Muscle layer of duodenum (tissue), 2 donors: ENCODE measurements around the gene HACE1.
"Not testable (repeated sequence)": the region's sequence is repeated elsewhere in the genome, so short reads cannot be mapped to it uniquely, and the experiment has no call there.

Experiments
- H3K27ac ChIP-seq: one replicate; pipeline ENCODE4 v1.7.0; 2013; ENCODE audit warnings: mild to moderate bottlenecking, low read length
- H3K27me3 ChIP-seq: one replicate; pipeline ENCODE4 v1.7.0; 2013; ENCODE audit warnings: low read depth, mild to moderate bottlenecking, control low read depth, low read length
- H3K36me3 ChIP-seq, 2 donors: one replicate each; pipeline ENCODE4 v1.7.0; 2013; ENCODE audit warnings: low read length in 2 of 2, control low read depth in 1 of 2, mild to moderate bottlenecking in 1 of 2; ENCODE audit not compliant: insufficient read depth in 2 of 2, control insufficient read depth in 1 of 2
- H3K4me1 ChIP-seq, 2 donors: one replicate each; pipeline ENCODE4 v1.7.0; 2013; ENCODE audit warnings: low read length in 2 of 2, mild to moderate bottlenecking in 2 of 2, control low read depth in 1 of 2, moderate library complexity in 1 of 2; ENCODE audit not compliant: insufficient read depth in 2 of 2, control insufficient read depth in 1 of 2
- H3K4me3 ChIP-seq, 2 donors: one replicate each; pipeline ENCODE4 v1.7.0; 2013; ENCODE audit warnings: low read length in 2 of 2, low read depth in 1 of 2, mild to moderate bottlenecking in 1 of 2
- H3K9me3 ChIP-seq, 2 donors: one replicate each; pipeline ENCODE4 v1.7.0; 2013; ENCODE audit warnings: low read length in 2 of 2, control low read depth in 1 of 2, mild to moderate bottlenecking in 1 of 2; ENCODE audit not compliant: control insufficient read depth in 1 of 2
- donor health status: healthy.

HACE1 gene

GRCh38 chr6:104862456-104862855 lies 2.7 kb upstream of the HACE1 start:
- H3K36me3 ChIP-seq: no peaks in the 10 kb centered on the region
- no peak overlapping the region for H3K27ac ChIP-seq
- no peak overlapping the region for H3K4me3 ChIP-seq
- H3K9me3 ChIP-seq: no peaks in the 10 kb centered on the region
- peaks cover 4 to 7% of the 10 kb centered on the region in 2 donors for H3K4me1 ChIP-seq
- no peaks in the 10 kb centered on the region for H3K27me3 ChIP-seq

DNA sequence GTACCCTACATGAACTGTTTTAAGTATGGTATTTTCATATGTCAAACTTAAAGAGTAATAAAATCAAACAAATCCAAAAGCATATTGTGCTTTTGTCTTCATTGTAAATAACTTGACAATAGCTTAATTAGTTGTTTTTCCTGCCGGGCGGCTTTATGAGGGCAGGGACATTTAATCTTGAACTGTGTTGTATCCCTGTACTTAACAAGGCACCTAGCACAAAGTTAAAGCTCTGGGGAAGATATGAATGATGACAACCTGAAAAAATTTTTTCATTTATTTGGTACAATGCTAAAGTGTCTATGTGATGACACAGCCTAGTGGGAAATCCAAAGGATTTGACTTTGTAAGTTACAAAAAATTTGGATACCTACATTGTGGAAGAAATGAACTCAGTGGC lies 502 bp upstream of the HACE1 start:
- no peaks in the 10 kb centered on the region for H3K27me3 ChIP-seq
- H3K4me3 ChIP-seq: peak overlapping the region; percentile 84 to 96
- H3K9me3 ChIP-seq: no peaks in the 10 kb centered on the region
- peaks cover 4 to 7% of the 10 kb centered on the region in 2 donors for H3K4me1 ChIP-seq
- H3K36me3 ChIP-seq: no peaks in the 10 kb centered on the region
- H3K27ac ChIP-seq: no peak overlapping the region

DNA sequence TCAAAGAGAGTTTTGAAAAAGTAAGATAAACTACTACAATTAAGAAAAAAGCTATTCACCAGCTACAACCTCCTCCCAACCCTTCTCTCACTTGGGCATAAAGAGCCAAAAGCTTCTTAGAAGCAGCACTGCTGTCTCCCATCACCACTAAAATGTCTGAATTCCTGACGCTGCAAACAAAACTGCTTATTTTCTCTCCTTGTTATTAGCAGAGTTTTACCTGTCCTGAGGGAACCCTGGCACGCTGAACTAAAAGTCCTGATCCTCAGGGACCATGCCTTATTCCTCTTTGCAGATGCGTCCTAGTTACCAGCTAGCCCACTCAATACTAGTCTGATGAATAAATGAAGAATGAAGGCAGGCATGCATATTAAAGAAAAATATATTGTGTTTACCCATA lies 1.1 kb downstream of the HACE1 start:
- Histone ChIP-seq H3K27me3 (no peaks in the 10 kb centered on the region), H3K4me1 (peaks cover 4 to 7% of the 10 kb centered on the region in 2 donors), H3K4me3 (peak overlapping the region; percentile 84 to 96), H3K27ac (no peak overlapping the region), H3K9me3 (no peaks in the 10 kb centered on the region), H3K36me3 (no peaks in the 10 kb centered on the region)

GRCh38 chr6:104855507-104855906 lies 4.2 kb downstream of the HACE1 start:
- Histone ChIP-seq H3K27me3 (no peaks in the 10 kb centered on the region), H3K27ac (no peak overlapping the region), H3K36me3 (peaks cover 0 to 8% of the 10 kb centered on the region in 2 donors), H3K4me3 (no peak overlapping the region), H3K9me3 (no peaks in the 10 kb centered on the region), H3K4me1 (peaks cover 4 to 7% of the 10 kb centered on the region in 2 donors)

- not testable (repeated sequence) for H3K27me3 ChIP-seq, H3K4me1 ChIP-seq, H3K4me3 ChIP-seq, H3K9me3 ChIP-seq, H3K27ac ChIP-seq
- peaks cover 0 to 23% of the 10 kb centered on the region in 2 donors for H3K36me3 ChIP-seq
Observed at GRCh38 chr6:104847721-104848120, 12.0 kb downstream of the HACE1 start.

DNA sequence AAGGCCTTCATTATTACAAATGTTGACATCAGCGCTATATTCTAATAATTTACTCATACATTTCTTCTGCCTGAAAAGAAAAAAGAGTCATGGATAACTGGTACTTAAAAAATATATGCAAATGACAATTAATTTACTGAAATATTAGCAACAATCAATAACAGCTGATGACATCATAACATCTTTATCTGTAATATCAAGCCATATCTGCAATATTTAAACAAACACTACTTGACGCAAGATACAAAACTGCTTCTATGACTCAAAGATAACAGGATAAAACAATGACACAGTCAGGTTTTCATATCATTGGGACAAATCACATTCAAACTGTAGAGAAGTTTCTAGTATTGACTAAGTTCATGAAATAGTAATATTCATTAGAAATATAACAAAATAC lies 16.5 kb downstream of the HACE1 start:
- Histone ChIP-seq H3K4me3 (no peak overlapping the region), H3K9me3 (no peaks in the 10 kb centered on the region), H3K27ac (no peak overlapping the region), H3K27me3 (no peaks in the 10 kb centered on the region), H3K4me1 (no peaks in the 10 kb centered on the region), H3K36me3 (peaks cover 0 to 31% of the 10 kb centered on the region in 2 donors)

- no peaks in the 10 kb centered on the region for H3K4me1 ChIP-seq
- peaks cover 0 to 26% of the 10 kb centered on the region in 2 donors for H3K36me3 ChIP-seq
- H3K27me3 ChIP-seq: no peaks in the 10 kb centered on the region
- no peak overlapping the region for H3K4me3 ChIP-seq
- no peak overlapping the region for H3K27ac ChIP-seq
- H3K9me3 ChIP-seq: no peaks in the 10 kb centered on the region
Observed at GRCh38 chr6:104837158-104837557, 22.6 kb downstream of the HACE1 start.

GRCh38 chr6:104836479-104837020 lies 23.2 kb downstream of the HACE1 start:
- H3K9me3 ChIP-seq, H3K4me3 ChIP-seq, H3K27me3 ChIP-seq, H3K27ac ChIP-seq, H3K4me1 ChIP-seq: not testable (repeated sequence)
- peaks cover 0 to 22% of the 10 kb centered on the region in 2 donors for H3K36me3 ChIP-seq

- Histone ChIP-seq H3K4me3 (no peak overlapping the region), H3K27ac (no peak overlapping the region), H3K9me3 (no peaks in the 10 kb centered on the region), H3K36me3 (peaks cover 0 to 27% of the 10 kb centered on the region in 2 donors), H3K4me1 (no peaks in the 10 kb centered on the region), H3K27me3 (no peaks in the 10 kb centered on the region)
Observed at GRCh38 chr6:104835782-104836181, 23.9 kb downstream of the HACE1 start.

DNA sequence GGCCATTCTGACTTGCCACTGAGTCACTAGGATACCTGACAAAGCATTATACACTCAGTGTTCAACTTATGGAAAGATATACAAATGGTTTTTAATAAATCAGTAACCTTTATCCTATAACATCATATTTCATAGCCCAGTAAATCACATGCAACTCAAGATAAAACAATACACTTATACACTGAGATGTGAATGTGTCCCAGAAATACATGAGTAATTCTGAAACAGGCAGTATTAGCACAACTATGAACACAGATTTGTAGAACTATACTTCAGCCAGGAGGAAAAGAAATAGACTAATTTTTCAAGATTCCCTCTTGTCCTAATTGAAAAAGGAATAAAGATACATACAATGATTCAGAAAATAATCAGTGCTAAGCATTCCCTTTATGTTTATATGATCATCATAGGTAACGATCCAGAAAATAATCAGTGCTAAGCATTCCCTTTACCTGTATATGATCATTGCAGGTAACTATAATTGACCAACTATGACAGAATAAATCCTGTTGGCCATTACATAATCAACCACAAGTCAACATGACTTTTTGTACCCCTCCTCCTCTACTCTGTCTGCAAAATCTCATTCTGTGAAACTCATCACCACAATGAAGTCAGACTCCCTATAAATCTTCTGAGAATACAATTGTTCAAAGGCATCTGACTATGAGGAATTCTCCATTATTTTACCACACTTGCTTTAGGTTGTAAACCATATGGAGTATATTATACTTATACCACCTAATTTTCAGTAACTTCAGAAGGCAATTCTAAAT lies 30.3 kb downstream of the HACE1 start:
- no peak overlapping the region for H3K4me3 ChIP-seq
- peaks cover 0 to 19% of the 10 kb centered on the region in 2 donors for H3K36me3 ChIP-seq
- H3K4me1 ChIP-seq: no peaks in the 10 kb centered on the region
- no peaks in the 10 kb centered on the region for H3K27me3 ChIP-seq
- H3K27ac ChIP-seq: no peak overlapping the region
- no peaks in the 10 kb centered on the region for H3K9me3 ChIP-seq

- H3K27ac ChIP-seq: no peak overlapping the region
- peaks cover 0 to 23% of the 10 kb centered on the region in 2 donors for H3K36me3 ChIP-seq
- H3K27me3 ChIP-seq: no peaks in the 10 kb centered on the region
- no peaks in the 10 kb centered on the region for H3K9me3 ChIP-seq
- H3K4me3 ChIP-seq: no peak overlapping the region
- no peaks in the 10 kb centered on the region for H3K4me1 ChIP-seq
Observed at GRCh38 chr6:104828478-104828877, 31.2 kb downstream of the HACE1 start.

DNA sequence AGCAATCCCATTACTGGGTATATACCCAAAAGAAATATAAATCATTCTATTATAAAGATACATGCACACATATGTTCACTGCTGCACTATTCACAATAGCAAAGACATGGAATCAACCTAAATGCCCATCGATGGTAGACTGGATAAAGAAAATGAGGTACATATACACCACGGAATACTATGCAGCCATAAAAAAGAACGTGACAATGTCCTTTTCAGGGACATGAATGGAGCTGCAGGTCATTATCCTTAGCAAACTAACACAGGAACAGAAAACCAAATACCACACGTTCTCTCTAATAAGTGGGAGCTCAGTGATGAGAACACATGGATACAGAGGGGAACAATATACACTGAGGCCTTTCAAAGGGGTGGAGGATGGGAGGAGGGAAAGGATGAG lies 38.9 kb downstream of the HACE1 start:
- H3K27me3 ChIP-seq, H3K9me3 ChIP-seq, H3K36me3 ChIP-seq, H3K27ac ChIP-seq, H3K4me1 ChIP-seq, H3K4me3 ChIP-seq: not testable (repeated sequence)
